Brain microvascular endothelial cell (primary cell): ENCODE data around the gene GUCD1.

ENCODE experiments used
- DNase-seq: peaks from one replicate; pipeline ENCODE4 v3.0.0-alpha.2; 2020
- H3K27ac ChIP-seq: fragments of 250-450 bp; sonication (Bioruptor Pico); 2 replicates; pipeline ENCODE4 v1.5.1; 2020; ENCODE audit warnings: mild to moderate bottlenecking, moderate library complexity
- H3K27me3 ChIP-seq: fragments of 250-450 bp; sonication (Bioruptor Pico); replicated peaks from 2 replicates; pipeline ENCODE4 v1.5.1; 2020; ENCODE audit warnings: mild to moderate bottlenecking
- H3K36me3 ChIP-seq: fragments of 250-450 bp; sonication (Bioruptor Pico); replicated peaks from 2 replicates; pipeline ENCODE4 v1.5.1; 2020; ENCODE audit warnings: mild to moderate bottlenecking
- H3K4me3 ChIP-seq: 2 replicates; pipeline ENCODE4 v1.5.1; 2011; ENCODE audit warnings: low read depth, mild to moderate bottlenecking, control low read depth, low read length, moderate library complexity
- CTCF ChIP-seq: IDR thresholded peaks from 2 replicates; pipeline ENCODE4 v1.5.1; 2011; ENCODE audit warnings: low read depth, mild to moderate bottlenecking, moderate library complexity, low read length, control low read depth, inconsistent platforms; ENCODE audit errors: missing control alignments
- in situ Hi-C: cut with HindIII; loops from 2 replicates; pipeline ENCODE4 v1.10.0; 2017; ENCODE audit warnings: low sequenced_read_pairs, low pct_ligation_motif_present

GUCD1 gene

GRCh38 chr22:24580276-24580675, 25.3 kb upstream of the GUCD1 start:
- in situ Hi-C loops, result no loop called here
- Histone ChIP-seq H3K27me3 (no peaks in the 10 kb centered on the region), H3K36me3 (no peaks in the 10 kb centered on the region), H3K4me3 (no peak overlapping the region), H3K27ac (no peak overlapping the region)
- no peak for TF ChIP-seq CTCF
- no peak for DNase-seq

- Histone ChIP-seq H3K27ac (no peak overlapping the region), H3K4me3 (no peak overlapping the region), H3K36me3 (no peaks in the 10 kb centered on the region), H3K27me3 (no peaks in the 10 kb centered on the region)
- in situ Hi-C loops, result no loop called here
- no peak for DNase-seq
- TF ChIP-seq CTCF, result no peak
Measured at GRCh38 chr22:24579258-24579601, 24.3 kb upstream of the GUCD1 start.

- DNase-seq, result no peak
- in situ Hi-C loops, result no loop called here
- peaks cover 2% of the 10 kb centered on the region for H3K36me3 ChIP-seq
- TF ChIP-seq CTCF, result no peak
- H3K4me3 ChIP-seq, result no peak overlapping the region
- H3K27ac ChIP-seq, result no peak overlapping the region
- no peaks in the 10 kb centered on the region for H3K27me3 ChIP-seq
Measured at GRCh38 chr22:24578355-24579257, 23.7 kb upstream of the GUCD1 start.

- TF ChIP-seq CTCF, result no peak
- in situ Hi-C loops, result no loop called here
- DNase-seq, result no peak
- Histone ChIP-seq H3K27me3 (no peaks in the 10 kb centered on the region), H3K4me3 (no peak overlapping the region), H3K27ac (no peak overlapping the region), H3K36me3 (peaks cover 20% of the 10 kb centered on the region)
Measured at GRCh38 chr22:24576778-24577177, 21.8 kb upstream of the GUCD1 start.

- Histone ChIP-seq H3K27ac (no peak overlapping the region), H3K36me3 (peaks cover 42% of the 10 kb centered on the region), H3K27me3 (no peaks in the 10 kb centered on the region), H3K4me3 (no peak overlapping the region)
- TF ChIP-seq CTCF, result no peak
- in situ Hi-C loops, result no loop called here
- no peak for DNase-seq
Measured at GRCh38 chr22:24571266-24571665, 16.3 kb upstream of the GUCD1 start.

- no peak for DNase-seq
- peaks cover 36% of the 10 kb centered on the region for H3K36me3 ChIP-seq
- in situ Hi-C loops, result no loop called here
Measured at GRCh38 chr22:24567668-24568067, 12.7 kb upstream of the GUCD1 start.

More at GRCh38 chr22:24567668-24568067, 12.7 kb upstream of the GUCD1 start:
- no peak overlapping the region for H3K27ac ChIP-seq
- no peak overlapping the region for H3K4me3 ChIP-seq
- TF ChIP-seq CTCF, result no peak
- H3K27me3 ChIP-seq, result no peaks in the 10 kb centered on the region
